RCC 7860 (cell line): ENCODE measurements around the gene SH2D2A.
A peak's percentile ranks its signal among the peaks of the same experiment; 100 is the strongest.

Source experiments
- DNase-seq: peaks from one replicate; pipeline ENCODE4 v3.0.0-alpha.2; 2015; ENCODE audit warnings: low spot score
- FAIRE-seq: peaks from 2 replicates; lab custom pipeline; 2012; peaks lifted over from hg19 to GRCh38; lab: Jason Lieb, UNC

The SH2D2A gene

DNA sequence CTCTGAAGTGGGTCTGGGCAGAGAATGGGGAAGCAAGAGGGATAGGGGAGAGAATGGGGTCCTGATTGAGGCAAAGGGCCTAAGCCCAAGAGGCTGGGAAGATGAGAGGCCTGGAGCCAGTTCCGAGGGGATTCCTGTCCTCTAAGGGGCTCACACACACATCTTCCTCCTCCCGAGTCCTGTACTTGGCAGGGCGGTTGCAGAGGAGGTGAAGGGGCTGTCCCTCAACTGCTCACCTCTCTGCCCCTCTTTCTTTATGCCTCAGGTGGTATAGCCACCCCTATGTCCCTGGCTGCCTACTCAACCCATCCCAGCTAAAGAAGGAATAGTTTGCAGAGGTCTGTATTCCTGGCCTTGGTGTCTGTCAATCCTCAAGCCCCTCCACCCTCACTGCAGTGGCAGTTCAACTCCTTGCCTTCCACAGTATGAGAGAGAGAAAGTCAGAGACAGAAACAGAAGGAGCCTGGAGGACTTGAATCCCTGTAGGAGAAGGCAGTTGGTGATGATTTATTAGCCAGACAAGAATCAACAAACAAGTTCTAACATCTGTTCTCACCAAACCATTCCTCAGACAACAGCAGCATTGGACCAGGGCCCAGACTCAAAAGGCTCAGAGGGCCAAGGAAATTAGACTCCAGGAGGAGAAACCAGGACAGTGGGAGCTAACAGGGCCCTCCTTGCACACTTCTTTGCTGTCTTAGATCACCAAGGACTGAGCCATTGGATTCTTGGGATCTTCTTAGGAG, 10.7 kb downstream of the SH2D2A start:
- no peak for FAIRE-seq
- no peak for DNase-seq

DNA sequence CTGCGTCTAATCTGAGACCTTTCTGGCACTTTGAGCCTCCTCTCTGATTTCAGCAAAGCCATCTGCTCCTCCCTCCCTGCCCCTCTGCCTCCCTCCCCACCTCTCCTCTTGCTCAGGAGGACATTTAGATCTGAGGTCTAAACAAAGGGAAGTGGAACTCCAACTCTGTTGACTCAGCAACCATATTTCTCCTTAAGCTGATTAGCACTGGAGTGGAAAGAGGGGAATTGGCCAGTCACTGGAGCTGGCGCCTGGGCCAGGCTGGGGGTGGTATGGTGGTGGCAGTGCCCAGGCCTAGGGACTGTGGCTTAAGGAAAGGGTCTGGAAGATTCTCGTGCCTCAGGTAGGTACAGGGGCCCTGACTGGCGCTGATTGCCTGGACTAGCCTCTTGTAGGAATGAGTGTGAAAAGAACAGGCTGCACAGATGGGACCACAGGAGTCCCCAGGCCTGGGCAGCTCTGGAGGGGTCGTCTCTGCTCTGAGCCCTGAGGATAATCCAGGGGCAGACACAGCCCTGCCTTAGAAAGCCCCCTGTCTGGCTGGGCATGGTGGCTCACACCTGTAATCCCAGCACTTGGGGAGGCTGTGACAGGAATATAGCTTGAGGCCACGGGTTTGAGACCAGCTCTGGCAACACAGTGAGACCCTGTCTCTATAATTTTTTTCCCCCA, 11.9 kb downstream of the SH2D2A start:
- FAIRE-seq = peak; percentile 78
- DNase-seq = peak; percentile 72

DNA sequence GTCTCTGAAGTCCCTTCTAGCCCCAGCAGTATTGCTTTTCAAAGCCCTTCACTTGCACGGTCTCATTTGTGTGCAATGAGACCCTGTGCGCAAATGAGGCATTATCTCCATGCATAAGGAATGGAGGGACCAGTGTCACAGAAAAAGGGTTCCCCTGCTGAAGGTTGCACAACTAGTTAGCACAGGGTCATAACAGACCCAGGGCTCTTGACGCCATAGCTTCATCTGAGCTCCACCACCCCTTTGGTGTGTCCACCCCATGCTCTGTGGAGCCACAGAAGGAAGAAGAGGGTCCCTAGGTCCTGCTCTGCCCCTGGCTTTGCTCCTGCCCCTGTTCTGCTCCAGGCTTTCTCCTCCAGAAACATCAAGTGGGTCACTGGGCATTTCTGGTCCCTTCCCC, 12.6 kb downstream of the SH2D2A start:
- no peak for DNase-seq
- no peak for FAIRE-seq

DNA sequence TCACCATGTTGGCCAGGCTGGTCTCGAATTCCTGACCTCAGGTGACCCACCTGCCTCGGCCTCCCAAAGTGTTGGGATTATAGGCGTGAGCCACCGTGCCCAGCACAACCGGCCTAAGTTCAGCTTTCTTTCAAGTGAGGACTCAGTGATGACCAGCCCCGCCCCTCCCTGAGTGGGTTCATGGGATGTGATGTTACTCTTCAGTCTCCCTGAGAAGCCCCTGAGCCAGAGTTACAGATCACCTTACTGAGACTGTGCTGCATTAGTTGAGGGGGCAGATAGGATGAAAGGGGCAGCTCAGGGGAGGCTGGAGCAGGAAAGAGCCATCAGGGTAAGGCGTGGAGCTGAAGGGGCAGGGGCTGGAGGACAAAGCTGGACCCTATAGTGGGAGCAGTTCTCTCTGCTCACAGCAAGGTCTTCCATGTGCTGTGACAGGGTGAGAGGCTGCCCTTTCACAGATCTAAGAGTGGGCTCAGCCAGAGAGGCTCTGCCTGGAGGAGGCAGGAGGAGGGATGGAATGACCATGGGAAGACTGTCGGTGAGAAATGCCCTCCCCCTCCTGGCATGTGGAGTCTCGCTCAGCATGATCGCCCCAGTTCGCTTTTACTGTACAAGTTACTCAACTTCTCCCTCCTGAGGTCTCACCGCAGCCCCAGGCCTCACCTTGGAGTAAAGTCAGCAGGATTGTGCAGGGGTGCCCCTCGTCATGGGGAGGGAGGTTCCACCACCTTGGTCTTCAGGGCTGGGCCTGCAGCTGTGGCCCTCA, 13.4 kb downstream of the SH2D2A start:
- DNase-seq (no peak), FAIRE-seq (no peak)

DNA sequence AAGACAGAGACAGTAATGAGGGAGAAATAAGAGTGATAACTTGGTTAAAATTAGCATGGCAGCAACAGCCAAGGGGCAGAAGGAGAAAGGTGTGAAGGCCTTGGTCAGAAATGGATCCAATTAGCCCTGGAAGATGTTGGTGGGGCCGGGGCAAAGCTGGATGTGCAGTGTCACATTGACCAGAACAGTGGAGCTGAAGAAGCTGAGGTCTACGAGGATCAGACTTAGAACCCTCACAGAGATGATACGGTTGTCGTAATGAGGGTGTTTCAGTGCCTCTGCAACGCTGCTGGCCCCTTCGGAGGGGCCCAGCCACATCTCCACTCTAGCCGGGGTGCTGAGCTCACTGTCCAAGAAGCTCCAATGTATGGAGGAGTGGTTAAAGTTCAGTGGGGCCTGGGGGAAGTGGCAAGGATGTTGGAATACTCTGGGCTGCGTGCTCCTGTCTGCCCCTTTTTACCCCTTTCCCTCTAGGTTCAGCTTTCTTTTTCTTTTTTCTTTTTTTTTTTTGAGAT, 14.2 kb downstream of the SH2D2A start:
- DNase-seq (no peak), FAIRE-seq (no peak)

DNA sequence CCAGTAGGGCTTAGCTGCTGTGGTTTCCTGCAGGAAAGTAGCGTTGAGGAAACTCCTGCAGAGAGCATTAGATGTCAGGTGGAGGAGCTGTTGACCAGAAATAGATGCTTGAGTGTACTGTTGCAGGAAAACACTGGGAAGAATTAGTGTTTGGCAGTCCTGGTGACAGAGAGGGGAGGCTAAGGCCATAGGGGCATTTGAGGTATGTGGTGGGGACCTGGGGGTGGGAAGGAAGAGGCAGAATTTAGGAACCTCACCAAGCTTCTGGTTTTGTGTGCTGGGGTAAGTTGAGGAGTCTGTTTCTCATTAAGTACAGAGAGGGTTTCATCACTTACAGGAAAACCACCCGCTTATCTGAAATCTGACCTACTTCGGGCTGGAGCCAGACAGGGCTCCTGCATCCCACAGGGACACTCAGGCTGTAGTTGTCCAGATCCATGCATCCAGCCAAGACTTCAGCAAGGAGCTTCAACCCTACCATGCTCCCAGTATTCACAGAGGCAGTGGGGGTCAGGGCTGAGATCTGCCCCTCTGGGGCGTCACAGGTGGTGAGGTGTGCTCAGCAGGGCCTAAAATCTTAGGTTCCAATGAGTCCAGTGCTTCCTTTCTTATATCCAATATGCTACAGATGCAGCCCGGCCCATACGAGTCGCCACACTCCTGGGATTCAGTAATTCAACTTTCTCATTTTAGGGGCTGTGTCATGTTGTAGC, 15.1 kb downstream of the SH2D2A start:
- no peak for FAIRE-seq
- DNase-seq = no peak

DNA sequence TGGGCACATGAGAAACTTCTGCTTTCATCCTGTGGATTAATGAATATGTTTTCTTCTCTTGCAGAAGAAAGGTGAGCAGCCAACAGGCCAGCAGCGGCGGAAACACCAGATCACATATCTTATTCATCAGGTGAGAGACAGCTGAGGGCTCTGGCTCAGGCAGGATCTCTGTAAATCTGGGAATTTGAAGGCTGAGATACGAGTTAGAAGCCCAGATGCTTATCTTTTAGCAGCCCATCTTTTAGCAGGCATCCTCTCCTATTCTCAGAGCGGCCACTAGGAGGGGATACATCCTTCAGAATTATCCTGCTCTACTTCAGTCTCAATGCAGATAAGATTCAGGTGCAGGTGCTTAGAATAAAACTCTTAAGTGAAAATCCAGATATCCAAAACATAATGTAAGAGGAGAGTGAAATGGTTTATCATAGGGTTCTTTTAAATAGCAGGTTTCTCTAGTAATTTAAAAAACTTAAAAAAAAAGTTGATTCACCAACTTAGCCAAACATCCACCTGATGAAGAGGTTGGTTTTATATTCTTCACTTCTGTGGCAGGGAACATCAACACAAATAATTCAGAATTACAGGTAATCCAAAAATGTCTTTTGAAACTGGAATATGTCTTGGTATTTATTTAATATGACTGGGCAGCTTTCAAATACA, 19.3 kb downstream of the SH2D2A start:
- DNase-seq = peak; percentile 45
- FAIRE-seq = peak; percentile 58

DNA sequence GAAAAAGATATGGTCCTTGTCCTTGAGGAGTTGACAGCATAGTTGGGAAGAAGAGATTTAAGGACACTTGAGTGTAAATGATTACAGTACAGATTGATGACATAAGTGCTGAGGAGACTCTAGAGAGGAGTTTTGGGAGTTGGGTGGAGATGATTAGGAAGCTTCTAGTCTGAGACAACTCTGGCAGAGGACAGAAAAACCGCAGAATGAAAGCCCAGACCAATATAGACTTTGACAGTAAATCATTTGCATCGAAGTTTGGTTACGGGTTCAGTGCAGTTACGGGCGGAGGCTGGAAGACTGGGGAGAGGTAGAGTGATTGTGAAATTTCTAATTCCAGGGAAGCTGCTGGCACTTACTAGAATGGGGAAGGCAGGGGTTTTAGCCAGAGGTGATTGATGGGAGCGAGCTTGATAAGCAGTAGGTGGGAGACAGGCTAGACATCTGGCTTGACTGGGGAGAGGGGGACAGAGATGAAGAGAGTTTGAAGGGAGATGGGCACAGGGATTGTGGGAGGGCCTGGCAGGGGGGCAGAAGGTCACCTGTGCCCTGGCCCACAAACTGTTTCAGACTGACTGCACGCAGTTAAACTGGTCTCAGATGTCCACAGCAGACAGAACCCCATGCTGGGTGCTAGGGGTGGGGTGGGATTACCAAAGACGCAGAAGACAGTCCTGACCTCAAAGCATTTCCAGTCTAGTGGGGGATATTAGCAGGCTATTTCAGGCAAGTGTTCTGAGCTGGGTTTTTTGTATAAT, 20.1 kb downstream of the SH2D2A start:
- FAIRE-seq (peak; percentile 97), DNase-seq (peak; percentile 89)

DNA sequence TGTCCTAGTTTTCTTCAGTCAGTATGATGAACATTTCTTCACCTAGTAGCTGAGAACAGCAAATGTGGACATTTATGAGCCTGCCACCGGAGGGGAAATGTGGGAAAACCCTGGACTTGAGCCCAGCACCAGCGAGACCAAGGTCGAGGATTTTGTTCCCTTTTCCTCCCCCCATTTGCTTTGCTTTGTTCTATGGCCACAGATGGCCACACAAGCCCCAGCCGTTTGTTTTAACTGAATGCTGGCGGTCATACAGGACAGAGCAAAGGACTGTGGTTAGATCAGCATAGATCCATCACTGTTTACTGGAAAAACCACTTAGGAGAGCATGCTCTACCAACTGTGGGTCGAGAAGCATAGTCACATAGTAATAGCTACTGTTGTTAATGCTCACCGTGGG, 20.9 kb downstream of the SH2D2A start:
- DNase-seq (peak; percentile 87), FAIRE-seq (no peak)

DNA sequence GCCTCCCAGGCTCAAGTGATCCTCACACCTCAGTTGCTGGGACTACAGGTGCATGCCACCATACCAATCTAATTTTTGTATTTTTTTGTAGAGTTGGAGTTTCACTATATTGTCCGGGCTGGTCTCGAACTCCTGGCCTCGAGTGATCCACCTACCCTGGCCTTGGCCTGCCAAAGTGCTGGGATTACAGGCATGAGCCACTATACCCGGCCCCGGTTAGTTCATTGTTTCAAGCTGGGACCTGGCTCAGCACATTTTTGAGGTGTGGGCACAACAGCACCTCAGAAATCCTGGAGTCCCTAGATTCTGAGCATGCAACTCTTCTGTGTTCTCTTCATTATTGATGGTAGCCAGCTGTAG, 21.3 kb downstream of the SH2D2A start:
- no peak for FAIRE-seq
- DNase-seq = no peak

DNA sequence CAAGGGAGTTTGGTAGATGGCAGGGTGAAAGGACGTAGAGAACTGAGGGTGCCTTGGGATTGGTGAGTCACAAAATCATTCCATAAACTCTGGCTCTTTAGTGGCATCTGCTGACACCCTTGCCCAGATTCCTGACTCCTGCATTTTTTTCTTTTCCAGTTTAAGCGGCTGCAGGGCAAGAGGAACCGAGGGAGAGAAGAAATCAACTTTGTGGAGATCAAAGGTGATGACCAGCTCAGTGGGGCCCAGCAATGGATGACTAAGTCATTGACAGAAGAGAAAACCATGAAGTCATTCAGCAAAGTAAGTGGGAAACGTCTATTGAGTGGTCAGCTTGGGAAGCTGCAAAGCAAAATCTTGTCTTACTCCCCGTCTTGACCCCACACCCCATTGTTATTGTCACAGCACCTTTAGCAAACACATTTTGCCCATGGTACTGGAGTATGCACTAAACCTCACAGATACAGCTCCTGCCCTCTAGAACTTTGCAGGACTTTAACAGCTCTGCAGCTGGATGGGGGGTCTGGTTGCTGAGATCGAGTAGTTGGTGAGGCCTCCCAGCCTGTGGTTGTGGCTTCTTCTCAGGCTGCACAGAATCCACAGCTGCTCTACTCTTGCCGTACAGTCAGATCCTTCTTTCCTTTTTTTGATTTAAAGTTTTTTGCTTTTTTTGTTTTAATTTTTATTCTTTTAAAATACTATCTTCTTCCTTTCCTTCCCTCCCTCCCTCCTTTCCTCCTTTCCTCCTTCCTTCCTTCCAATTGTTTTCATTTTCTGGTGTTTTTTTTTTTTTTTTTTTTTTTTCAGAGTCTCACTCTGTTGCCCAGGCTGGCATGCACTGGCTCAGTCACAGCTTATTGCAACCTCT, 21.9 kb downstream of the SH2D2A start:
- DNase-seq = peak; percentile 84
- FAIRE-seq = peak; percentile 87

DNA sequence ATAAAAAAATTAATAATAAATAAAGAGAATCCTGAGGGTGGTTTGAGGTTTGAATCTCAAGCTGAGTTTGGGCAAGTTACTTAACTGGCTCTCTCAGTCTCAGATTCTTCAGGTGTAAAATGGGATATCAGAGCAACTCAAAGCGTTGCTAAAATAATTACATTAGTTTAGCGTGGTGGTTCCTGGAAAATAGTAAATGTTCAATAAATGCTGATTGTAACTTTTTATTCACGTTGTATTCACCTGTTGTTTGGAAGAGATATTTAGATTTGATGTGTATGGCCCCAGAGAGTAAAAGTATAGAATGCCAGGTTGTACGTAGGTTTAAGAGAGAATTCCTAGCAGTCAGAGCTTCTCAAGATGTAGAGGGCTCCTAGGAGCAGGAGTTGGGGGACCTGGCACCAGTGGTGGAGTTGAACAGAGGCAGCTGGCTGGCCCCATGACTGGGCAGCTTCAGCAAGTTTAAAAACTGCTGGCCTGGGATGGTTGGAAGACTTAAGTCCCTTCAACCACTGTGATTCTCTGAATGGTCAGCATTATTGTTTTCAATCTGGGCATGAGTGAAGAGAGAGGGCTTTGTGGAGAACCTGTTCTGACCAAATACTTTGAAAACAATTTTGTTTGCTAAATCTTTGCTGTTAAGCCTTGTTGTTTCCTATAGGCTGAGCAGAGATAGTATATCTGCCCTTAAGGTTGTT, 26.9 kb downstream of the SH2D2A start:
- DNase-seq = no peak
- FAIRE-seq = no peak

DNA sequence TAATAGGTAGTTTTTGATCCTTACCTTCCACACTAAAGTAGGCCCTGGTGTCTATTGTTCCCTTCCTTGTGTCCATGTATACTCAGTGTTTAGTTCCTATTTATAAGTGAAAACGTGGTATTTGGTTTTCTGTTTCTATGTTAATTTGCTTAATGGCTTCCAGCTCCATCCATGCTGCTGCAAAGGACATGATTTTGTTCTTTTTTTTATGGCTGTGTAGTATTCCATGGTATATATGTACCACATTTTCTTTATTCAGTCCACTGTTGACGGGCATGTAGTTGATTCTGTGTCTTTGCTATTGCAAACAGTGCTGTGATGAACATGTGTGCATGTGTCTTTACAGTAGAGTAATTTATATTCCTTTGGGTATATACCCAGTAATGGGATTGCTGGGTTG, 28.5 kb downstream of the SH2D2A start:
- DNase-seq (no peak), FAIRE-seq (no peak)

DNA sequence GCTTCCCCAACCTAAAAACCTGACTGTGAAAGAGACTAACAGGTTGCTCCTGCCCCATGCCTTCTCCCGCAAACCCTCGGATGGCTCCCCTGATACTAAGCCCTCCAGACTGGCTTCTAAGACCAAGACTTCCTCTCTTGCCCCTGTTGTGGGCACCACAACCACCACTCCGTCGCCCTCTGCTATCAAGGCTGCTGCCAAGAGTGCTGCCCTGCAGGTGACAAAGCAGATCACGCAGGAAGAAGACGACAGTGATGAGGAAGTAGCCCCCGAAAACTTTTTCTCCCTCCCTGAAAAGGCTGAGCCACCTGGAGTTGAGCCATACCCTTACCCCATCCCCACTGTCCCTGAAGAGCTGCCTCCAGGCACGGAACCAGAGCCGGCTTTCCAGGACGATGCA, 30.0 kb downstream of the SH2D2A start:
- FAIRE-seq (no peak), DNase-seq (no peak)

DNA sequence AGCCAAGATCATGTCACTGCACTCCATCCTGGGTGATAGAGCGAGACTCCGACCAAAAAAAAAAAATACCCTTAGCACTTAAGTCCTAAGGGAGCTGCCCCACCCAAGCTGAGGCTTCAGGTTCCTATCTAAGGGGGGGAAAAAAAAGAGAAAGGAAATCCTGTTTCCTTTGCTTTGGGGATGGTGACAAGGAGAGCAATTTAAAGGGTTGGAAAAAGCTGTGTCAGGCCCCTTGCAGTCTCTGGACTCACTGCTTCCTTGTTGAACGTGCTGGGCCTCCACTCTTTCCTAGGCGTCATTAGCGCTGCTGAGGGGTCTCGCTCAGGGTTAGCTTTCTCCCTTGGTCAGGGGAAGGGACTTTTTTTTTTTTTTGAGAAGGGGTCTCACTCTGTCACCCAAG, 31.2 kb downstream of the SH2D2A start:
- FAIRE-seq = no peak
- DNase-seq = no peak

DNA sequence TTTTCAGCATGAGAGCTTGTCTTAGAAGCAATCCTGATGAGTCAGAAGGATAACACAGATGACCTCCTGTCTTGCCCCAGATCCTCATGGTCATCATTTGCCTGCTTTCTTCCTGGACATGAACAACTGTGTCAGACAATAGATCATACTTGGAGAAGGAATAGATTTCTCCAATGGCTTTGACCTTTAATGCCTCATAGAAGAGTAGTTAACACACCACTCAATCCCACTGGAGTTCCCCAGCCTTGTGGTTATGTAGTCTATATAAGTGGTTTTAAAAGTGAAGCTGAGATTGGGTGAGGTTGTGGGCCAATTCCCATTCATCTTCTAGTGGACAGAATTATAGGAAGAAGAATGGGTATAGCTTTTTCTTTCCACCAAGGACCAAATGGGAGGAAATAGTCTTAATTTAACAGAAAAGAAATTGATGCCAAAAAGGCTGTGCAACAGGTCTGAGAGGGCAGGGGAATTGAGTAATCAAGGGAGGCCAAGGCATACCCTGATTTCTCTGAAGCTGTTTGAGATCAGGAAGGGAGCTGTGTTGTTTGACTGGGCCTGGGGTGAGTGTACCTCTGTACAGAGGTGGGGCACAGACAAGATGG, 35.0 kb downstream of the SH2D2A start:
- FAIRE-seq (peak; percentile 88), DNase-seq (peak; percentile 82)

DNA sequence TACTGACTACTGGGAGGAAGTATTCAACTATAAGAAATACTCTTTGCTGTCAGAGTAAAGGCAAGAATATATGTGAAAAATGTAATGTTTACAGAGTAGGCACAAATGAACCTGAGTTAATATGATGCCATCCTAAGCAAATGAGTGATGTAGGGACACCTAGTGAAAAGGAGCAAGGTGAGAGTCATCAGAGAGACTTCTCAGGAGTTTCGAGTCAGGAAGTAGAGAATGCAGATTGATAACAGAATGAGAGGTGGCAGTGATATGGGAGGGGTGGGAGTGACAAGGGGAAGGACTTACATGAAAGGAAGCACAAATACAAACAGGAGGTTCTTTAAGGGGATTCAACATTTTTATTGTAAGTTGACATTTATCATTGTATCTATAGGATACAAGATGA, 39.1 kb downstream of the SH2D2A start:
- FAIRE-seq (no peak), DNase-seq (no peak)

DNA sequence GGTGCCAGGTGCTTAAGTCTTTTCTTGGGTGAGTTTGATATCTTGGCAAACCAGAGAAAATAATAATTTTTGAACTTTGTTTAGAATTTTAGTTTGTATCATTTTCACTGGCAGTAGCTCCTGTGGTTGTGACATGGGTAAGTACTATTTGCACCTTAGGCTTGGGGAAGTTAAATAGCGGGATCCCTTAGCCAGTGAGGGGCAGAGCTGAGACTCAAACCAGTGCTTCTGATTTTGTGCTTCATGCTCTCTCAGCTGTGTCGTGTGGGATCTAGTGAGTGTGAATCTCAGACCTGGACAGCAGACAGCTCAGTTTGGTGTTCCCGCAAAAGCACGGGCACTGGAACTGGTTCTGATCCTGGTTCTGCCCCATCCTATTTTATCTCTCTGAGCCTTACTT, 39.7 kb downstream of the SH2D2A start:
- FAIRE-seq (no peak), DNase-seq (no peak)
